T-helper 1 cell treated with Interleukin-12 subunit alpha and Interleukin-12 subunit beta and Interleukin-4 antibody, amounts not matched to agents 30 μg/mL and 1 μg/mL, for 36 hours (primary cell): ENCODE data around the gene TBC1D28.
"Not testable (repeated sequence)": the region's sequence is repeated elsewhere in the genome, so short reads cannot be mapped to it uniquely, and the experiment has no call there.

Experiments used
- H3K27ac Mint-ChIP-seq: one replicate; pipeline ENCODE4 v1.8.0; 2021; ENCODE audit warnings: mild to moderate bottlenecking, mixed read lengths
- H3K27me3 Mint-ChIP-seq: one replicate; pipeline ENCODE4 v1.8.0; 2021; ENCODE audit warnings: low read depth, mixed read lengths
- H3K36me3 Mint-ChIP-seq: one replicate; pipeline ENCODE4 v1.8.0; 2021; ENCODE audit warnings: low read depth, mixed read lengths
- H3K4me1 Mint-ChIP-seq: one replicate; pipeline ENCODE4 v1.8.0; 2021; ENCODE audit warnings: low read depth, mixed read lengths
- H3K4me3 Mint-ChIP-seq: one replicate; pipeline ENCODE4 v1.8.0; 2021; ENCODE audit warnings: mild to moderate bottlenecking, moderate library complexity, mixed read lengths
- H3K9me3 Mint-ChIP-seq: one replicate; pipeline ENCODE4 v1.8.0; 2021; ENCODE audit warnings: mixed read lengths

Gene TBC1D28

DNA sequence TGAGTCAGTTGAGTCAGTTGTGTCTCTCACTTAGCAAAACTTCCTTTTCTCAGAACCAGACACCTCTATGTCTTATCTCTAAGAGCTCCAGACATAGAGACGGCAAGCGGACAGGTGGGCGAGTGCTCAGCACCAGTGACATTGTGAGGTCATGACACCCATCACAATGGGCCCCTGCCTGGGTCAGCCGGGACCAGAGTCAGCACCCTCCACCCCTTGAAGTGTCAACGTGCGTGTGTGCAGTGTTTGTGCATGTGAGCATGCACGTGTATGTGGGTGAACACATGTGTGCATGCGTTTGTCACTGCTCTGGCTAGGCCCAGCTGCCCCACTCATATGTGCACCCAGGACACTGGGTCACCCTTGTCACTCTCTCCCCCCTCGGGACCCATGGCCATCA lies at the start of gene TBC1D28:
TBC1D28 (minus strand) TSS at position 101 of the 400 bp plus-strand sequence. CDS start 3,039 bp downstream, outside the sequence.
- not testable (repeated sequence) for H3K4me1 Mint-ChIP-seq, H3K36me3 Mint-ChIP-seq, H3K27ac Mint-ChIP-seq, H3K9me3 Mint-ChIP-seq, H3K4me3 Mint-ChIP-seq, H3K27me3 Mint-ChIP-seq

DNA sequence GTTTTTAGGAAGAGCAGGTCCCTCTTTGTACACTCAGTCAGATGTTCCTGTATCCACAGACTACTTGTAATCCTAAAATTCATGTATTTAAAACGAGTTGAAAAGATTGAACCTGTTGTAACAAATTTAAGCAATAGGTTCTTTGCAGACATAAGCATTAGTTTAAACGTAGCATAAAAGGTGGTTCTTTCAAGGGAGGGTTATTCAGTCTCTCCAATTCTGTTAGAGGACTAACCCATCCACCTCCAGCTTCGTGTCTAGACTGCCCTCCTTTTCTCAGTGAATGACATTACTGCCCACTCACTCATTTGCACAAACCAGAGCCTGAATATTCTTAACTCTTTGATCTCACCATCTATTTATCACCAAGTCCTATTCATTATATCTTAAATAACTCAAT lies 38.5 kb upstream of the TBC1D28 start:
- H3K27me3 Mint-ChIP-seq, H3K36me3 Mint-ChIP-seq, H3K4me1 Mint-ChIP-seq, H3K9me3 Mint-ChIP-seq, H3K27ac Mint-ChIP-seq: not testable (repeated sequence)
- peak overlapping the region; percentile 91 for H3K4me3 Mint-ChIP-seq

DNA sequence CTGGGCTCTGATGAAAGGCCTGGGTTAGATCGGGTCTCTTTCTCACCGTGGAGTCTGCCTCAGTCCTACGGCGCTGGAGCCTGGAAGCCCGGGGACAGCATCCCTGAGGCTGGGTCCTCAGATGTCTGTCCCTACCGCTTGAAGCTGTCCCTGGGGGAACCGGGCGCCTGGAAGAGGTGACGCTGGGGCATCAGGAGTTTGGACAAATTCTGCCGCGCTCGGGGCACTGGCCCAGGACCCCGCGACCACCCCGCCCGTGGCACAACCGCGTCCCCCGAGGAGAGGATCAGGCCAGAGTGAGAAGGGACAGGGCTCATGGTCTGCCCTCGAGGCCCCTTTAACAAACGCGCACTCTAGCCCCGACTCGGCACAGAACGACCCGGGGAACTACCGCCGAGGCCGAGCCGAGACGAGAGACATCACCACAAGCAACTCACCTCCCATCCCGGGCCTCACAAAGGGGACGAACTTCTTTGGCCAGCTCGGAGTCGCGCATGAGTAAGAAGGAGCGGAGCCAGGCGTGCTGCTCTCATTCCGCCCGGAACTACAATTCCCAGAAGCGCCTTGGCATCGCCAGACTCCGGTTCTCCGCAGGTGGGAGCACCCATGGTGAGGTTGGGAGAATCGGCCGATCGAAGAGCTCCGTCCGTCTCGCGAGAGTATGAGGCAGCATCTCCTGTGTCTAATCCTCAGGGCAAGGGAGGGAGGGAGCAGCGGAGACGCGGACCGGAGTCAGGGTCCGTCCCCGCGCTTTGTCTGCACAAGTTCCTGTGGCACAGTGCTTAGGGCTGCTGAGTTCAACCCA lies 37.8 kb upstream of the TBC1D28 start, which contains the start of gene FOXO3B:
FOXO3B (minus strand) TSS at position 548 of the 805 bp plus-strand sequence. CDS start 663 bp downstream, outside the sequence.
- Mint-ChIP-seq H3K4me3 (peak within 1 kb of the TSS; percentile 91), H3K27ac (peak within 1 kb of the TSS; percentile 81)
- not testable (repeated sequence) for H3K27me3 Mint-ChIP-seq, H3K36me3 Mint-ChIP-seq, H3K4me1 Mint-ChIP-seq, H3K9me3 Mint-ChIP-seq

DNA sequence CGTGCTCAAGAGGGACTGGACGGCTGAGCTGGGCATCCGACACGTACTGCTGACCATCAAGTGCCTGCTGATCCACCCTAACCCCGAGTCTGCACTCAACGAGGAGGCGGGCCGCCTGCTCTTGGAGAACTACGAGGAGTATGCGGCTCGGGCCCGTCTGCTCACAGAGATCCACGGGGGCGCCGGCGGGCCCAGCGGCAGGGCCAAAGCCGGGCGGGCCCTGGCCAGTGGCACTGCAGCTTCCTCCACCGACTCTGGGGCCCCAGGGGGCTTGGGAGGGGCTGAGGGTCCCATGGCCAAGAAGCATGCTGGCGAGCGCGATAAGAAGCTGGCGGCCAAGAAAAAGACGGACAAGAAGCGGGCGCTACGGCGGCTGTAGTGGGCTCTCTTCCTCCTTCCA lies 33.2 kb upstream of the TBC1D28 start:
- Mint-ChIP-seq H3K36me3 (peaks cover 24% of the 10 kb centered on the region), H3K9me3 (peaks cover 17% of the 10 kb centered on the region)
- not testable (repeated sequence) for H3K27ac Mint-ChIP-seq, H3K4me1 Mint-ChIP-seq, H3K27me3 Mint-ChIP-seq, H3K4me3 Mint-ChIP-seq

GRCh38 chr17:18676928-18677327 lies 32.7 kb upstream of the TBC1D28 start:
- H3K27me3 Mint-ChIP-seq, H3K27ac Mint-ChIP-seq, H3K4me3 Mint-ChIP-seq, H3K4me1 Mint-ChIP-seq: not testable (repeated sequence)
- H3K36me3 Mint-ChIP-seq = peaks cover 26% of the 10 kb centered on the region
- peaks cover 17% of the 10 kb centered on the region for H3K9me3 Mint-ChIP-seq

DNA sequence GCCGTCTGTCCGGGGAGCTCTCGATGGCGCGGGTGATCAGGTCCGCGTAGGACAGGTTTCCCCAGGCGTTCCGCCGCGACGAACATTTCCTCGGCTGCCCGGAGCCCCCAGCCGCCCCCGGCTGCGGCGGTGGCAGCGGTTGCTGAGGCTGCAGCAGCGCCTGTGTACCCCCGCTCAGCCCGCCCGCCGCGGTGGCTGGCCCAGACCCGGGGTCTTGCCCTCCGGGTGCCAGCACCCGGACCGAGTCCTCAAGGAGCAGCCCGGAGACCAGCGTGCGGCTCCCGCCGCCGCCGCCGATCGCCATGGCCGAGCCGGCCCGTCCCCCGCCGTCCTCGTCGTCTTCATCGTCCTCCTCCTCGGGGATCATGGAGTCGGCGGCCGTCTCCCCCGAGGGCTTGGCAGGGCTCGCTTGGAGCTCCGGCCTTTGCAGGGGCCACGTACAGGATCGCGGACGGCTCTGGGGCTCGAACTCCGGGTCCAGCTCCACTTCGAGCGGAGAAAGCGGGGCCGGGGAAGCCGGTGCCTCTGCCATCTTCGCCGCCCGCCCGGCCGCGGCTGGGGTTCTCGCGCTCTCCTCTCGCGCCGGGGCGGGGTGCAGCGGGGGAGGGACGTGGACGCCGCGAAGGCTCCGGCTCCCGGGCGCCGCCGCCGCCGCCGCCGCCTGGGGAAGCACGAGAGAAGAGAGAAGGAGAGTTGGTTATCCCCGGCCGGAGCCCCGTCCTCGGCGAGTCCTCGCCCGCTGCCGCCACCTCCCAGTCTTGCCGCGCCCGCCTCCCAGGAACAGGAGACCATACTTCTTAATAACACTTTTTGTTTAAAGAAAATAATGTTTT lies 28.4 kb upstream of the TBC1D28 start:
- Mint-ChIP-seq H3K9me3 (peaks cover 40% of the 10 kb centered on the region), H3K36me3 (peaks cover 48% of the 10 kb centered on the region)
- not testable (repeated sequence) for H3K4me3 Mint-ChIP-seq, H3K27ac Mint-ChIP-seq, H3K27me3 Mint-ChIP-seq, H3K4me1 Mint-ChIP-seq

DNA sequence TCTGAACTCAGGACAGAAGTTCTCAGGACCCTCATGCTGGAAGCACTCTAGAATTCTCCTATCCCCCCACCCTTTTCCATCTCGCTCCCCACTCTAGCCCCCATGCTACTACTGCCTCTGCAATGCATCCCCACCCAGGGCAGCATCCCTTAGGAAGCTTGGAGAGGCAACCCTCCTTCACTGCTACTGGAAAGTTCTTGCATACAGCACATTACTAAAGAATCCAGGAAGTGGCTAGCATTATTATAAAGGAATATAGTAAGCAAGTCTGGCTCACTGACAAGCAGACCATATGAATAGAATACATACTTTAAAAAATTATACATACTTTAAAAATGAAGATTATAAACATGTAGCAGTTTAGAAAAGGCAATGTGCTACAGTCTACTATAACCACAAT lies 24.4 kb upstream of the TBC1D28 start:
- not testable (repeated sequence) for H3K4me3 Mint-ChIP-seq, H3K4me1 Mint-ChIP-seq, H3K27me3 Mint-ChIP-seq, H3K27ac Mint-ChIP-seq
- H3K9me3 Mint-ChIP-seq = peaks cover 44% of the 10 kb centered on the region
- peaks cover 34% of the 10 kb centered on the region for H3K36me3 Mint-ChIP-seq

DNA sequence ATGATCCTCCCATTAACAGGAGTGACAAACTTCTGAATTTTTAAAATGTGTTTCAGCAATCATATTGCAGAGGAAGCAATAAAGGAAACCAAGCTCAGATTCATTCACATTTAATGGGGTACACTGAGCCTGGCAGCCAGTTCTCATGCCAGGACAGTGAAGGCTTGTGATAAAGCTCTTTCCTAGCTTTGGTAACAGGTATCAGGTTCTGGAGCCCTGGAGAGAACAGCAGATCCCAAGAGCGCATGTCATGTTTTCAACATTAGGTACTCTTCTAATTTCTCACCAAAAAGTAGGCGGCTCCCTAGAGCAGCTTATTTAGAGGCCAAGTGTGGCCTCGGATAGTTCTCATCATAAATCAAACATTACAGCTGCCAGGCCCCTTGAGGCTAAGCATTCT lies 23.3 kb upstream of the TBC1D28 start:
- not testable (repeated sequence) for H3K27me3 Mint-ChIP-seq, H3K4me3 Mint-ChIP-seq, H3K27ac Mint-ChIP-seq, H3K4me1 Mint-ChIP-seq
- Mint-ChIP-seq H3K36me3 (peaks cover 35% of the 10 kb centered on the region), H3K9me3 (peaks cover 52% of the 10 kb centered on the region)

GRCh38 chr17:18666326-18666725 lies 22.1 kb upstream of the TBC1D28 start:
- Mint-ChIP-seq H3K36me3 (peaks cover 31% of the 10 kb centered on the region), H3K9me3 (peaks cover 58% of the 10 kb centered on the region)
- not testable (repeated sequence) for H3K27me3 Mint-ChIP-seq, H3K4me3 Mint-ChIP-seq, H3K4me1 Mint-ChIP-seq, H3K27ac Mint-ChIP-seq

DNA sequence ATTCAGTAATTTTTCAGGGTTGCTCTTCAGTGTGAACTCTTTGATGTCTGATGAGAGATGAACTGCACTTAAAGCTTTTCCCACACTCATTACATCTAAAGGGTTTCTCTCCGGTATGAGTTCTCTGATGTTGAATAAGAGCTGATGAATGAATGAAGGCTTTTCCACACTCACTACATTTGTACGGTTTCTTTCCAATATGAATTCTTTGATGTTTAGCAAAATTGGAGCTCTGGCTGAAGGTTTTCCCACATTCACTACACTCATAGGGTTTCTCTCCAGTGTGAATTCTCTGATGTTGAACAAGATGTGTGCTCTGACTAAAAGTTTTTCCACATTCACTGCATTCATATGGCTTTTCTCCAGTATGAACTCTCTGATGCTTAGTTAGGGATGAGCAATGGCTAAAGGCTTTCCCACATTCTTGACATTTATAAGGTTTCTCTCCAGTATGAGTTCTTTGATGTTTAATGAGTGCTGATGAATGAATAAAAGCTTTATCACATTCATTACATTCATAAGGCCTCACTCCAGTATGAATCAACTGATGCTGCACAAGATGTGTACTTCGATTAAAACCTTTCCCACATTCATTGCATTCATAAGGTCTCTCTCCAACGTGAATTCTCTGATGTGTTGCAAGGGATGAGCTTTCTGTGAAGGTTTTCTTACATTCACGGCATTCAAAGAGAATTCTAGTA lies 17.9 kb upstream of the TBC1D28 start:
- peaks cover 37% of the 10 kb centered on the region for H3K9me3 Mint-ChIP-seq
- H3K4me1 Mint-ChIP-seq, H3K27me3 Mint-ChIP-seq, H3K36me3 Mint-ChIP-seq, H3K4me3 Mint-ChIP-seq, H3K27ac Mint-ChIP-seq: not testable (repeated sequence)

GRCh38 chr17:18650094-18650493 lies 5.9 kb upstream of the TBC1D28 start:
- H3K4me1 Mint-ChIP-seq, H3K27me3 Mint-ChIP-seq, H3K4me3 Mint-ChIP-seq, H3K27ac Mint-ChIP-seq, H3K9me3 Mint-ChIP-seq, H3K36me3 Mint-ChIP-seq: not testable (repeated sequence)

- not testable (repeated sequence) for H3K4me3 Mint-ChIP-seq, H3K4me1 Mint-ChIP-seq, H3K36me3 Mint-ChIP-seq, H3K27ac Mint-ChIP-seq, H3K27me3 Mint-ChIP-seq, H3K9me3 Mint-ChIP-seq
Observed at GRCh38 chr17:18643124-18643523, 1.1 kb downstream of the TBC1D28 start.

- H3K27ac Mint-ChIP-seq, H3K36me3 Mint-ChIP-seq: not testable (repeated sequence)
- peaks cover 19% of the 10 kb centered on the region for H3K27me3 Mint-ChIP-seq
Observed at GRCh38 chr17:18638357-18638756, 5.8 kb downstream of the TBC1D28 start.

DNA sequence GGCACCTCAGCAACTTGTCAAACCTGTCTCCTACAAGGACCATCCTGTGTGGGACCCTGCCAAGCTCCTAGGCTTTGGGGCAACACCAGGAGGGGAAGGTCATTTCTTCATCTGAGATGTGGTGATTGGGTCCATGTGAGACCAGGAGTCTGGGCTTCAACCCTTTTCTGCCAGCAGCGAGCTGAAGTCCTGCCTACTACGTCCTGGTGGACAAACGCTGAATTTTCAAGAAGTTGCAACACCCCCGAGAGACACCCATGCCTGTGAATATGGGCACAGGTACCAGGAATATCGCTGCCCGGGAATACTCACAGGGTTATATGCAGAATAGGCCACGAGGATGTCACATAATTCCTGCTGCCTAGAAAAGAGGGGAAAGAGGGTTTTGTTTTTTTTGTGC lies 8.0 kb downstream of the TBC1D28 start:
- peaks cover 19% of the 10 kb centered on the region for H3K27me3 Mint-ChIP-seq
- not testable (repeated sequence) for H3K27ac Mint-ChIP-seq, H3K4me3 Mint-ChIP-seq, H3K36me3 Mint-ChIP-seq, H3K9me3 Mint-ChIP-seq, H3K4me1 Mint-ChIP-seq

More at GRCh38 chr17:18638357-18638756, 5.8 kb downstream of the TBC1D28 start:
- not testable (repeated sequence) for H3K9me3 Mint-ChIP-seq, H3K4me1 Mint-ChIP-seq, H3K4me3 Mint-ChIP-seq

- H3K27me3 Mint-ChIP-seq = peaks cover 19% of the 10 kb centered on the region
- H3K4me3 Mint-ChIP-seq, H3K36me3 Mint-ChIP-seq, H3K9me3 Mint-ChIP-seq, H3K4me1 Mint-ChIP-seq, H3K27ac Mint-ChIP-seq: not testable (repeated sequence)
Observed at GRCh38 chr17:18635773-18636172, 8.4 kb downstream of the TBC1D28 start.
